ENCODE results near the gene AGXT2. TPM values are rescaled to one million over a fixed set of nuclear protein-coding genes. Genes with fewer than 3 reads are reported as not detected.
"Not testable (repeated sequence)": the region's sequence is repeated elsewhere in the genome, so short reads cannot be mapped to it uniquely, and the experiment has no call there.

AGXT2 gene
- total and polyA plus RNA-seq, 4 donors = not detected

- no peaks in the 10 kb centered on the region for H3K4me1 ChIP-seq (ENCODE audit: control insufficient read depth in 1 of 2, insufficient read depth in 2 of 2, low read length in 2 of 2)
- H3K27me3 ChIP-seq (ENCODE audit: control insufficient read depth in 1 of 2, insufficient read depth in 2 of 2, low read length in 1 of 2) = no peaks in the 10 kb centered on the region
- H3K4me3 ChIP-seq (ENCODE audit: low read length in 2 of 2) = no peak overlapping the region
- H3K27ac ChIP-seq (ENCODE audit: low read depth in 1 of 2, low read length in 2 of 2) = no peak overlapping the region
- H3K9me3 ChIP-seq (ENCODE audit: control insufficient read depth, low read length) = no peaks in the 10 kb centered on the region
- DNase-seq (no peak), ATAC-seq (ENCODE audit: low FRiP score) (no peak)
- WGBS, 2 donors = 44 to 45% methylated on average over 2 of the region's 2 CpGs
- H3K36me3 ChIP-seq (ENCODE audit: control insufficient read depth in 1 of 2, insufficient read depth in 2 of 2, low read length in 1 of 2) = no peaks in the 10 kb centered on the region
- intact Hi-C loops (cut with DNase I) = no loop called here
Measured at GRCh38 chr5:34977934-34978613, 69.7 kb downstream of the AGXT2 start.

GRCh38 chr5:34976347-34976746 is 71.4 kb downstream of the AGXT2 start:
- intact Hi-C loops (cut with DNase I) = no loop called here
- WGBS, 2 donors = 42 to 43% methylated on average over 5 of the region's 5 CpGs

GRCh38 chr5:34971655-34972054 is 76.1 kb downstream of the AGXT2 start:
- H3K27me3 ChIP-seq (ENCODE audit: control insufficient read depth in 1 of 2, insufficient read depth in 2 of 2, low read length in 1 of 2); H3K4me1 ChIP-seq (ENCODE audit: control insufficient read depth in 1 of 2, insufficient read depth in 2 of 2, low read length in 2 of 2); H3K27ac ChIP-seq (ENCODE audit: low read depth in 1 of 2, low read length in 2 of 2); H3K9me3 ChIP-seq (ENCODE audit: control insufficient read depth, low read length); ATAC-seq (ENCODE audit: low FRiP score); H3K4me3 ChIP-seq (ENCODE audit: low read length in 2 of 2); H3K36me3 ChIP-seq (ENCODE audit: control insufficient read depth in 1 of 2, insufficient read depth in 2 of 2, low read length in 1 of 2); DNase-seq; intact Hi-C loops (cut with DNase I): not testable (repeated sequence)
- 87 to 93% methylated on average over 3 of the region's 4 CpGs for WGBS, 2 donors

More at GRCh38 chr5:34976347-34976746, 71.4 kb downstream of the AGXT2 start:
- H3K27ac ChIP-seq (ENCODE audit: low read depth in 1 of 2, low read length in 2 of 2) = no peak overlapping the region
- DNase-seq = no peak
- H3K4me1 ChIP-seq (ENCODE audit: control insufficient read depth in 1 of 2, insufficient read depth in 2 of 2, low read length in 2 of 2) = no peaks in the 10 kb centered on the region
- peaks cover 1% of the 10 kb centered on the region for H3K9me3 ChIP-seq (ENCODE audit: control insufficient read depth, low read length)
- no peak for ATAC-seq (ENCODE audit: low FRiP score)
- H3K36me3 ChIP-seq (ENCODE audit: control insufficient read depth in 1 of 2, insufficient read depth in 2 of 2, low read length in 1 of 2) = no peaks in the 10 kb centered on the region
- no peak overlapping the region for H3K4me3 ChIP-seq (ENCODE audit: low read length in 2 of 2)
- no peaks in the 10 kb centered on the region for H3K27me3 ChIP-seq (ENCODE audit: control insufficient read depth in 1 of 2, insufficient read depth in 2 of 2, low read length in 1 of 2)

- H3K27ac ChIP-seq (ENCODE audit: low read depth in 1 of 2, low read length in 2 of 2) = no peak overlapping the region
- H3K9me3 ChIP-seq (ENCODE audit: control insufficient read depth, low read length) = peaks cover 1% of the 10 kb centered on the region
- H3K36me3 ChIP-seq (ENCODE audit: control insufficient read depth in 1 of 2, insufficient read depth in 2 of 2, low read length in 1 of 2) = no peaks in the 10 kb centered on the region
- no peak for ATAC-seq (ENCODE audit: low FRiP score)
- DNase-seq = no peak
- H3K27me3 ChIP-seq (ENCODE audit: control insufficient read depth in 1 of 2, insufficient read depth in 2 of 2, low read length in 1 of 2) = no peaks in the 10 kb centered on the region
- intact Hi-C loops (cut with DNase I) = no loop called here
- no peak overlapping the region for H3K4me3 ChIP-seq (ENCODE audit: low read length in 2 of 2)
- H3K4me1 ChIP-seq (ENCODE audit: control insufficient read depth in 1 of 2, insufficient read depth in 2 of 2, low read length in 2 of 2) = no peaks in the 10 kb centered on the region
- 80 to 92% methylated on average over 1 of the region's 1 CpG for WGBS, 2 donors
Measured at GRCh38 chr5:34970552-34970951, 77.2 kb downstream of the AGXT2 start.

GRCh38 chr5:34968258-34968657 is 79.5 kb downstream of the AGXT2 start:
- Histone ChIP-seq H3K9me3 (ENCODE audit: control insufficient read depth, low read length) (peaks cover 1% of the 10 kb centered on the region), H3K4me1 (ENCODE audit: control insufficient read depth in 1 of 2, insufficient read depth in 2 of 2, low read length in 2 of 2) (no peaks in the 10 kb centered on the region), H3K27me3 (ENCODE audit: control insufficient read depth in 1 of 2, insufficient read depth in 2 of 2, low read length in 1 of 2) (no peaks in the 10 kb centered on the region), H3K27ac (ENCODE audit: low read depth in 1 of 2, low read length in 2 of 2) (no peak overlapping the region), H3K36me3 (ENCODE audit: control insufficient read depth in 1 of 2, insufficient read depth in 2 of 2, low read length in 1 of 2) (no peaks in the 10 kb centered on the region), H3K4me3 (ENCODE audit: low read length in 2 of 2) (no peak overlapping the region)
- intact Hi-C loops (cut with DNase I) = no loop called here
- no peak for DNase-seq
- WGBS, 2 donors = 87 to 97% methylated on average over 2 of the region's 2 CpGs
- no peak for ATAC-seq (ENCODE audit: low FRiP score)

- Histone ChIP-seq H3K4me3 (ENCODE audit: low read length in 2 of 2) (no peak overlapping the region), H3K36me3 (ENCODE audit: control insufficient read depth in 1 of 2, insufficient read depth in 2 of 2, low read length in 1 of 2) (no peaks in the 10 kb centered on the region), H3K4me1 (ENCODE audit: control insufficient read depth in 1 of 2, insufficient read depth in 2 of 2, low read length in 2 of 2) (no peaks in the 10 kb centered on the region), H3K9me3 (ENCODE audit: control insufficient read depth, low read length) (no peaks in the 10 kb centered on the region), H3K27me3 (ENCODE audit: control insufficient read depth in 1 of 2, insufficient read depth in 2 of 2, low read length in 1 of 2) (no peaks in the 10 kb centered on the region), H3K27ac (ENCODE audit: low read depth in 1 of 2, low read length in 2 of 2) (no peak overlapping the region)
- intact Hi-C loops (cut with DNase I) = no loop called here
- no peak for DNase-seq
- ATAC-seq (ENCODE audit: low FRiP score) = no peak
- 91 to 97% methylated on average over 4 of the region's 4 CpGs for WGBS, 2 donors
Measured at GRCh38 chr5:34967540-34967939, 80.2 kb downstream of the AGXT2 start.

GRCh38 chr5:34959323-34959722 is 88.4 kb downstream of the AGXT2 start:
- Histone ChIP-seq H3K36me3 (ENCODE audit: control insufficient read depth in 1 of 2, insufficient read depth in 2 of 2, low read length in 1 of 2) (no peaks in the 10 kb centered on the region), H3K27me3 (ENCODE audit: control insufficient read depth in 1 of 2, insufficient read depth in 2 of 2, low read length in 1 of 2) (no peaks in the 10 kb centered on the region), H3K4me1 (ENCODE audit: control insufficient read depth in 1 of 2, insufficient read depth in 2 of 2, low read length in 2 of 2) (no peaks in the 10 kb centered on the region), H3K4me3 (ENCODE audit: low read length in 2 of 2) (no peak overlapping the region), H3K9me3 (ENCODE audit: control insufficient read depth, low read length) (no peaks in the 10 kb centered on the region), H3K27ac (ENCODE audit: low read depth in 1 of 2, low read length in 2 of 2) (no peak overlapping the region)
- intact Hi-C loops (cut with DNase I) = no loop called here
- no peak for DNase-seq
- no peak for ATAC-seq (ENCODE audit: low FRiP score)
- WGBS, 2 donors = 88 to 93% methylated on average over 1 of the region's 1 CpG

- intact Hi-C loops (cut with DNase I) = no loop called here
- DNase-seq = no peak
- H3K4me1 ChIP-seq (ENCODE audit: control insufficient read depth in 1 of 2, insufficient read depth in 2 of 2, low read length in 2 of 2) = no peaks in the 10 kb centered on the region
- no peaks in the 10 kb centered on the region for H3K9me3 ChIP-seq (ENCODE audit: control insufficient read depth, low read length)
- no peak overlapping the region for H3K27ac ChIP-seq (ENCODE audit: low read depth in 1 of 2, low read length in 2 of 2)
- H3K36me3 ChIP-seq (ENCODE audit: control insufficient read depth in 1 of 2, insufficient read depth in 2 of 2, low read length in 1 of 2) = no peaks in the 10 kb centered on the region
- 39 to 43% methylated on average over 5 of the region's 5 CpGs for WGBS, 2 donors
- ATAC-seq (ENCODE audit: low FRiP score) = peak; percentile 56
- H3K4me3 ChIP-seq (ENCODE audit: low read length in 2 of 2) = no peak overlapping the region
- H3K27me3 ChIP-seq (ENCODE audit: control insufficient read depth in 1 of 2, insufficient read depth in 2 of 2, low read length in 1 of 2) = no peaks in the 10 kb centered on the region
Measured at GRCh38 chr5:34957857-34958690, 89.7 kb downstream of the AGXT2 start.

- 96 to 100% methylated on average over 1 of the region's 1 CpG for WGBS, 2 donors
- no peak overlapping the region for H3K4me3 ChIP-seq (ENCODE audit: low read length in 2 of 2)
- no peak for ATAC-seq (ENCODE audit: low FRiP score)
Measured at GRCh38 chr5:34957321-34957720, 90.4 kb downstream of the AGXT2 start.

More at GRCh38 chr5:34957321-34957720, 90.4 kb downstream of the AGXT2 start:
- Histone ChIP-seq H3K36me3 (ENCODE audit: control insufficient read depth in 1 of 2, insufficient read depth in 2 of 2, low read length in 1 of 2) (no peaks in the 10 kb centered on the region), H3K27me3 (ENCODE audit: control insufficient read depth in 1 of 2, insufficient read depth in 2 of 2, low read length in 1 of 2) (no peaks in the 10 kb centered on the region), H3K4me1 (ENCODE audit: control insufficient read depth in 1 of 2, insufficient read depth in 2 of 2, low read length in 2 of 2) (no peaks in the 10 kb centered on the region), H3K9me3 (ENCODE audit: control insufficient read depth, low read length) (no peaks in the 10 kb centered on the region), H3K27ac (ENCODE audit: low read depth in 1 of 2, low read length in 2 of 2) (no peak overlapping the region)
- intact Hi-C loops (cut with DNase I) = no loop called here
- DNase-seq = no peak
